GM19452 (cell line): ENCODE measurements around the gene SLC51B.
A peak's percentile ranks its signal among the peaks of the same experiment; 100 is the strongest.
"Not testable (repeated sequence)": the region's sequence is repeated elsewhere in the genome, so short reads cannot be mapped to it uniquely, and the experiment has no call there.

Source experiments
- ATAC-seq: cut with Tn5 transposase; IDR thresholded peaks from one replicate; pipeline ENCODE4 v1.9.1; 2021; ENCODE audit not compliant: unreplicated experiment

Gene SLC51B

GRCh38 chr15:65044724-65045481 lies at the start of gene SLC51B:
Gene SLC51B (plus strand): TSS chr15:65045387. CDS start chr15:65050005, 4,618 bp downstream.
- no peak for ATAC-seq

GRCh38 chr15:64997066-64997465 lies 48.1 kb upstream of the SLC51B start:
- ATAC-seq: no peak

- no peak for ATAC-seq
Measured at GRCh38 chr15:64997745-64998375, 47.3 kb upstream of the SLC51B start.

- no peak for ATAC-seq
Measured at GRCh38 chr15:65004993-65005392, 40.2 kb upstream of the SLC51B start.

GRCh38 chr15:65006876-65007275 lies 38.3 kb upstream of the SLC51B start:
- no peak for ATAC-seq

- no peak for ATAC-seq
Measured at GRCh38 chr15:65008983-65009382, 36.2 kb upstream of the SLC51B start.

GRCh38 chr15:65011198-65011597 lies 34.0 kb upstream of the SLC51B start:
- not testable (repeated sequence) for ATAC-seq

- no peak for ATAC-seq
Measured at GRCh38 chr15:65020419-65020818, 24.8 kb upstream of the SLC51B start.

GRCh38 chr15:65021488-65021887 lies 23.7 kb upstream of the SLC51B start:
- ATAC-seq: no peak

- ATAC-seq: no peak
Measured at GRCh38 chr15:65026756-65027155, 18.4 kb upstream of the SLC51B start.

- ATAC-seq: no peak
Measured at GRCh38 chr15:65027593-65027992, 17.6 kb upstream of the SLC51B start.

- ATAC-seq: no peak
Measured at GRCh38 chr15:65028338-65028737, 16.8 kb upstream of the SLC51B start.

GRCh38 chr15:65028921-65029735 lies 16.1 kb upstream of the SLC51B start, which contains the start of gene MTFMT:
Gene MTFMT (minus strand): TSS chr15:65029639. CDS start chr15:65029613, 26 bp downstream.
- ATAC-seq: peak; percentile 55

- ATAC-seq: no peak
Measured at GRCh38 chr15:65029736-65030208, 15.4 kb upstream of the SLC51B start.

GRCh38 chr15:65032801-65033537 lies 12.2 kb upstream of the SLC51B start:
- no peak for ATAC-seq

- ATAC-seq: no peak
Measured at GRCh38 chr15:65033659-65034269, 11.4 kb upstream of the SLC51B start.

GRCh38 chr15:65034719-65035118 lies 10.5 kb upstream of the SLC51B start:
- ATAC-seq: no peak

- no peak for ATAC-seq
Measured at GRCh38 chr15:65037309-65037708, 7.9 kb upstream of the SLC51B start.

GRCh38 chr15:65038428-65038827 lies 6.8 kb upstream of the SLC51B start:
- no peak for ATAC-seq

- no peak for ATAC-seq
Measured at GRCh38 chr15:65038836-65039235, 6.4 kb upstream of the SLC51B start.
